GM18507 (cell line): ENCODE data around the gene POU3F3.

Experiments used
- DNase-seq: peaks from one replicate; pipeline ENCODE4 v3.0.0; 2011; ENCODE audit warnings: low read depth; ENCODE audit not compliant: insufficient read length; ENCODE audit errors: extremely low spot score
- FAIRE-seq: peaks from 2 replicates; lab custom pipeline; 2011; peaks lifted over from hg19 to GRCh38; lab: Jason Lieb, UNC

The POU3F3 gene

GRCh38 chr2:104896446-104896845 lies 42.5 kb downstream of the POU3F3 start:
- FAIRE-seq (no peak), DNase-seq (no peak)

GRCh38 chr2:104897515-104898184 lies 43.7 kb downstream of the POU3F3 start:
- no peak for FAIRE-seq
- DNase-seq, result no peak

GRCh38 chr2:104900608-104901007 lies 46.7 kb downstream of the POU3F3 start:
- DNase-seq, result no peak
- FAIRE-seq, result no peak

GRCh38 chr2:104901037-104901881 lies 47.3 kb downstream of the POU3F3 start:
- no peak for FAIRE-seq
- DNase-seq, result no peak

GRCh38 chr2:104902317-104902716 lies 48.4 kb downstream of the POU3F3 start:
- FAIRE-seq (no peak), DNase-seq (no peak)
